WI38 (cell line): ENCODE data around the gene PYGL.

Experiments
- H3K4me3 ChIP-seq: 2 replicates; pipeline ENCODE4 v1.5.1; 2011; ENCODE audit warnings: low read depth, mild to moderate bottlenecking, control low read depth, low read length
- CTCF ChIP-seq: IDR thresholded peaks from 2 replicates; pipeline ENCODE4 v1.5.1; 2012; ENCODE audit warnings: low read depth, mild to moderate bottlenecking, control low read depth, low read length

The PYGL gene

GRCh38 chr14:50935126-50936015 lies 8.9 kb downstream of the PYGL start:
- TF ChIP-seq CTCF: no peak
- no peak overlapping the region for H3K4me3 ChIP-seq

GRCh38 chr14:50932592-50933495 lies 11.4 kb downstream of the PYGL start:
- TF ChIP-seq CTCF: no peak
- no peak overlapping the region for H3K4me3 ChIP-seq

GRCh38 chr14:50932156-50932555 lies 12.1 kb downstream of the PYGL start:
- H3K4me3 ChIP-seq: no peak overlapping the region
- no peak for TF ChIP-seq CTCF

GRCh38 chr14:50931559-50931958 lies 12.7 kb downstream of the PYGL start:
- no peak overlapping the region for H3K4me3 ChIP-seq
- TF ChIP-seq CTCF: no peak

GRCh38 chr14:50929506-50929905 lies 14.8 kb downstream of the PYGL start:
- TF ChIP-seq CTCF: no peak

GRCh38 chr14:50928002-50928635 lies 16.2 kb downstream of the PYGL start:
- no peak for TF ChIP-seq CTCF
- H3K4me3 ChIP-seq: no peak overlapping the region

More at GRCh38 chr14:50929506-50929905, 14.8 kb downstream of the PYGL start:
- H3K4me3 ChIP-seq: no peak overlapping the region
